ENCODE data around the gene SLC39A3.
A peak's percentile ranks its signal among the peaks of the same experiment; 100 is the strongest.

SLC39A3 gene

GRCh38 chr19:2703077-2703437, 36.8 kb downstream of the SLC39A3 start:
- DNase-seq (ENCODE audit: low spot score): no peak

- DNase-seq (ENCODE audit: low spot score): peak; percentile 91
Observed at GRCh38 chr19:2702170-2703076, 37.4 kb downstream of the SLC39A3 start, which contains the start of gene GNG7. Gene GNG7, minus strand, starts transcription at chr19:2702694. Its CDS starts 182,006 bp downstream, at chr19:2520688.

- no peak for DNase-seq (ENCODE audit: low spot score)
Observed at GRCh38 chr19:2701361-2702169, 38.3 kb downstream of the SLC39A3 start.

- peak; percentile 38 for DNase-seq (ENCODE audit: low spot score)
Observed at GRCh38 chr19:2700660-2701360, 39.0 kb downstream of the SLC39A3 start.

- DNase-seq (ENCODE audit: low spot score): no peak
Observed at GRCh38 chr19:2699413-2700140, 40.2 kb downstream of the SLC39A3 start.

GRCh38 chr19:2694196-2694595, 45.6 kb downstream of the SLC39A3 start:
- no peak for DNase-seq (ENCODE audit: low spot score)

GRCh38 chr19:2693492-2694160, 46.2 kb downstream of the SLC39A3 start:
- DNase-seq (ENCODE audit: low spot score): no peak

GRCh38 chr19:2691951-2692350, 47.9 kb downstream of the SLC39A3 start:
- DNase-seq (ENCODE audit: low spot score): no peak

- DNase-seq (ENCODE audit: low spot score): no peak
Observed at GRCh38 chr19:2690856-2691255, 49.0 kb downstream of the SLC39A3 start.

GRCh38 chr19:2686360-2686759, 53.5 kb downstream of the SLC39A3 start:
- no peak for DNase-seq (ENCODE audit: low spot score)

- no peak for DNase-seq (ENCODE audit: low spot score)
Observed at GRCh38 chr19:2685204-2685704, 54.6 kb downstream of the SLC39A3 start.

GRCh38 chr19:2683430-2684003, 56.3 kb downstream of the SLC39A3 start:
- no peak for DNase-seq (ENCODE audit: low spot score)
